ENCODE results near the gene BLACAT1. TPM values are rescaled to one million over a fixed set of nuclear protein-coding genes. Genes with fewer than 3 reads are reported as not detected.

BLACAT1 gene
- total RNA-seq, 2 donors from 2014 or later, result 6.8 TPM; not detected in 1

- TF ChIP-seq CTCF (IDR thresholded peaks at IDR 0.05) (no peak), POLR2A (IDR thresholded peaks at IDR 0.05) (no peak), POLR2AphosphoS5 (IDR thresholded peaks at IDR 0.05) (no peak)
- 3% methylated on average over 69 of the region's 74 CpGs for WGBS
- Histone ChIP-seq H3K36me3 (no peaks in the 10 kb centered on the region), H3K27me3 (replicated peaks; ENCODE audit: insufficient read depth) (peaks cover 42% of the 10 kb centered on the region), H3K4me3 (peak overlapping the region in 1 of 2 donors; percentile 7), H3K9me3 (no peaks in the 10 kb centered on the region), H3K4me1 (replicated peaks) (peaks cover 8% of the 10 kb centered on the region), H3K27ac (no peak overlapping the region)
- intact Hi-C loops (cut with DNase I), result no loop called here
- no peak for DNase-seq (ENCODE audit: low spot score)
These were observed 1.3 kb upstream of the BLACAT1 start for GRCh38 chr1:205456868-205457745.

- intact Hi-C loops (cut with DNase I), result no loop called here
- Histone ChIP-seq H3K27me3 (replicated peaks; ENCODE audit: insufficient read depth) (peaks cover 44% of the 10 kb centered on the region), H3K4me3 (peak overlapping the region in 1 of 2 donors; percentile 7), H3K9me3 (no peaks in the 10 kb centered on the region), H3K27ac (no peak overlapping the region), H3K4me1 (replicated peaks) (peaks cover 8% of the 10 kb centered on the region), H3K36me3 (no peaks in the 10 kb centered on the region)
- no peak for DNase-seq (ENCODE audit: low spot score)
- WGBS, result under 1% methylated on average over 47 of the region's 47 CpGs
- TF ChIP-seq POLR2AphosphoS5 (IDR thresholded peaks at IDR 0.05) (no peak), POLR2A (IDR thresholded peaks at IDR 0.05) (no peak), CTCF (IDR thresholded peaks at IDR 0.05) (no peak)
These were observed 580 bp upstream of the BLACAT1 start for GRCh38 chr1:205456383-205456867.

- 35% methylated on average over 6 of the region's 6 CpGs for WGBS
- intact Hi-C loops (cut with DNase I), result no loop called here
- Histone ChIP-seq H3K9me3 (no peaks in the 10 kb centered on the region), H3K36me3 (no peaks in the 10 kb centered on the region), H3K4me1 (replicated peaks) (peaks cover 8% of the 10 kb centered on the region), H3K27me3 (replicated peaks; ENCODE audit: insufficient read depth) (peaks cover 44% of the 10 kb centered on the region), H3K27ac (no peak overlapping the region), H3K4me3 (no peak overlapping the region)
- DNase-seq (ENCODE audit: low spot score), result no peak
- TF ChIP-seq CTCF (IDR thresholded peaks at IDR 0.05), result no peak
- no peak for TF ChIP-seq POLR2AphosphoS5 (IDR thresholded peaks at IDR 0.05)
These were observed 926 bp downstream of the BLACAT1 start for GRCh38 chr1:205454903-205455335.

GRCh38 chr1:205453466-205453865 is 2.4 kb downstream of the BLACAT1 start:
- Histone ChIP-seq H3K4me1 (replicated peaks) (peaks cover 8% of the 10 kb centered on the region), H3K36me3 (no peaks in the 10 kb centered on the region), H3K27ac (no peak overlapping the region), H3K27me3 (replicated peaks; ENCODE audit: insufficient read depth) (peaks cover 43% of the 10 kb centered on the region), H3K4me3 (no peak overlapping the region), H3K9me3 (no peaks in the 10 kb centered on the region)
- DNase-seq (ENCODE audit: low spot score), result no peak
- intact Hi-C loops (cut with DNase I), result no loop called here
- TF ChIP-seq POLR2A (IDR thresholded peaks at IDR 0.05) (no peak), CTCF (IDR thresholded peaks at IDR 0.05) (no peak)
- whole genome bisulfite sequencing, result 26% methylated on average over 3 of the region's 3 CpGs

- no peaks in the 10 kb centered on the region for H3K9me3 ChIP-seq
- WGBS, result 82% methylated on average over 5 of the region's 5 CpGs
- TF ChIP-seq POLR2AphosphoS5 (IDR thresholded peaks at IDR 0.05), result no peak
- H3K4me1 ChIP-seq (replicated peaks), result peaks cover 8% of the 10 kb centered on the region
- no peak overlapping the region for H3K4me3 ChIP-seq
- DNase-seq (ENCODE audit: low spot score), result no peak
- intact Hi-C loops (cut with DNase I), result no loop called here
- H3K27ac ChIP-seq, result no peak overlapping the region
- H3K27me3 ChIP-seq (replicated peaks; ENCODE audit: insufficient read depth), result peaks cover 44% of the 10 kb centered on the region
- no peaks in the 10 kb centered on the region for H3K36me3 ChIP-seq
These were observed 2.9 kb downstream of the BLACAT1 start for GRCh38 chr1:205452933-205453332.

All from prostate gland (tissue), 2 donors.